H1 (cell line): ENCODE data around the gene KRIT1. TPM values are rescaled to one million over a fixed set of nuclear protein-coding genes. Genes with fewer than 3 reads are reported as not detected.

Source experiments
- CTCF ChIA-PET: fragments of 300-600 bp; sonication (Branson Sonifier 250); formaldehyde crosslinking; loops from one replicate; lab custom pipeline; 2021; ENCODE audit not compliant: partially characterized antibody; lab: Charles Lee
- POLR2A ChIA-PET: fragments of 300-600 bp; sonication (Branson Sonifier 250); formaldehyde crosslinking; loops from one replicate; lab custom pipeline; 2021; ENCODE audit warnings: inconsistent platforms; ENCODE audit not compliant: partially characterized antibody; lab: Charles Lee
- DNase-seq, 2 experiments: peaks; one replicate each; pipeline versions ENCODE4 v3.0.0 to v3.0.0-alpha.2; 2010 to 2022; ENCODE audit warnings: low spot score in 2 of 2, low read depth in 1 of 2, mixed read lengths in 1 of 2
- FAIRE-seq: peaks from 2 replicates; lab custom pipeline; 2011; peaks lifted over from hg19 to GRCh38; lab: Jason Lieb, UNC
- H2AFZ ChIP-seq: 2 replicates; pipeline ENCODE4 v1.8.1; 2012; ENCODE audit warnings: low read length, inconsistent platforms
- H2AK5ac ChIP-seq: 2 replicates; pipeline ENCODE4 v1.6.1; 2013; ENCODE audit warnings: low read depth, low read length
- H2BK120ac ChIP-seq: replicated peaks from 2 replicates; pipeline ENCODE3; 2013; ENCODE audit warnings: low read depth, low read length, inconsistent platforms
- H2BK12ac ChIP-seq: 2 replicates; pipeline ENCODE4 v1.6.1; 2013; ENCODE audit warnings: low read depth, low read length
- H2BK15ac ChIP-seq: 2 replicates; pipeline ENCODE4 v1.6.1; 2013; ENCODE audit warnings: low read length
- H2BK20ac ChIP-seq: 2 replicates; pipeline ENCODE4 v1.6.1; 2013; ENCODE audit warnings: low read length
- H2BK5ac ChIP-seq: 2 replicates; pipeline ENCODE4 v1.6.1; 2013; ENCODE audit warnings: low read depth, low read length
- H3K14ac ChIP-seq: 2 replicates; pipeline ENCODE4 v1.6.1; 2013; ENCODE audit warnings: inconsistent platforms; ENCODE audit not compliant: insufficient read length
- H3K18ac ChIP-seq: 2 replicates; pipeline ENCODE4 v1.6.1; 2013; ENCODE audit warnings: low read length; ENCODE audit errors: extremely low read depth
- H3K23ac ChIP-seq: 2 replicates; pipeline ENCODE4 v1.6.1; 2013; ENCODE audit warnings: inconsistent platforms; ENCODE audit not compliant: insufficient read length
- H3K23me2 ChIP-seq: 2 replicates; pipeline ENCODE4 v1.6.1; 2013; ENCODE audit warnings: low read depth, low read length
- H3K27ac ChIP-seq: 2 replicates; pipeline ENCODE4 v1.6.1; 2011; ENCODE audit warnings: low read depth, low read length, inconsistent platforms
- H3K27me3 ChIP-seq, 4 experiments: replicated peaks in 1 of 4; 1 replicate in 1 of 4; 2 replicates in 3 of 4; pipeline versions ENCODE4 v1.6.1 to v1.8.1; 2011 to 2013; ENCODE audit warnings: low read length in 3 of 4, mild to moderate bottlenecking in 3 of 4, inconsistent platforms in 2 of 4, mixed read lengths in 2 of 4, moderate library complexity in 1 of 4; ENCODE audit not compliant: control insufficient read depth in 3 of 4, insufficient read depth in 3 of 4; ENCODE audit errors: extremely low read depth in 1 of 4
- H3K36me3 ChIP-seq, 4 experiments: 2 replicates each; pipeline versions ENCODE4 v1.6.1 to v1.8.1; 2011 to 2013; ENCODE audit warnings: mild to moderate bottlenecking in 4 of 4, low read length in 3 of 4, moderate library complexity in 2 of 4, control low read depth in 1 of 4, inconsistent platforms in 1 of 4; ENCODE audit not compliant: insufficient read depth in 4 of 4, control insufficient read depth in 2 of 4
- H3K4ac ChIP-seq: replicated peaks from 2 replicates; pipeline ENCODE3; 2013; ENCODE audit warnings: low read length, low read depth, mixed read lengths, inconsistent platforms; ENCODE audit not compliant: insufficient read length
- H3K4me1 ChIP-seq, 4 experiments: replicated peaks in 1 of 4; 1 replicate in 1 of 4; 2 replicates in 3 of 4; pipeline versions ENCODE4 v1.6.1 to v1.8.1; 2011 to 2013; ENCODE audit warnings: low read length in 3 of 4, inconsistent platforms in 2 of 4, mixed read lengths in 1 of 4; ENCODE audit not compliant: insufficient read depth in 4 of 4, control insufficient read depth in 3 of 4
- H3K4me2 ChIP-seq, 2 experiments: 2 replicates each; pipeline versions ENCODE4 v1.6.1 to v1.8.1; 2011 to 2013; ENCODE audit warnings: low read depth in 2 of 2, low read length in 2 of 2, control low read depth in 1 of 2, inconsistent platforms in 1 of 2, mild to moderate bottlenecking in 1 of 2; ENCODE audit not compliant: insufficient read depth in 1 of 2
- H3K4me3 ChIP-seq, 4 experiments: fragments of 200-600, 300-600 bp in 1 of 4; sonication (generic), shearing (Covaris generic), sonication (Bioruptor Twin) in 1 of 4; 2 replicates each; pipeline versions ENCODE4 v1.5.1 to v1.8.1; 2011 to 2016; ENCODE audit warnings: low read length in 4 of 4, low read depth in 3 of 4, control low read depth in 2 of 4, inconsistent platforms in 2 of 4, mild to moderate bottlenecking in 2 of 4, mixed read lengths in 1 of 4, moderate library complexity in 1 of 4; ENCODE audit not compliant: insufficient read depth in 2 of 4; ENCODE audit errors: extremely low read depth in 1 of 4
- H3K56ac ChIP-seq: replicated peaks from 2 replicates; pipeline ENCODE3; 2013; ENCODE audit warnings: low read depth, mild to moderate bottlenecking, mixed read lengths, low read length, inconsistent platforms; ENCODE audit not compliant: insufficient read length
- H3K79me1 ChIP-seq: 2 replicates; pipeline ENCODE4 v1.6.1; 2013; ENCODE audit warnings: low read depth, low read length, control low read depth
- H3K79me2 ChIP-seq, 2 experiments: 2 replicates each; pipeline versions ENCODE4 v1.6.1 to v1.8.1; 2012 to 2013; ENCODE audit warnings: low read length in 2 of 2, mild to moderate bottlenecking in 2 of 2, inconsistent platforms in 1 of 2; ENCODE audit not compliant: insufficient read depth in 2 of 2, control insufficient read depth in 1 of 2
- H3K9ac ChIP-seq, 4 experiments: replicated peaks in 1 of 4; 1 replicate in 1 of 4; 2 replicates in 3 of 4; pipeline versions ENCODE4 v1.6.1 to v1.8.1; 2011 to 2013; ENCODE audit warnings: low read depth in 3 of 4, low read length in 3 of 4, control low read depth in 2 of 4, mild to moderate bottlenecking in 2 of 4, moderate library complexity in 2 of 4, inconsistent platforms in 1 of 4; ENCODE audit errors: extremely low read depth in 1 of 4
- H3K9me3 ChIP-seq, 2 experiments: 2 replicates each; pipeline versions ENCODE4 v1.6.1 to v1.8.1; 2012 to 2013; ENCODE audit warnings: mild to moderate bottlenecking in 2 of 2, moderate library complexity in 2 of 2, control low read depth in 1 of 2, inconsistent platforms in 1 of 2, low read depth in 1 of 2, low read length in 1 of 2, mixed read lengths in 1 of 2; ENCODE audit not compliant: insufficient read depth in 2 of 2
- H4K20me1 ChIP-seq, 2 experiments: replicated peaks in 1 of 2; 2 replicates each; pipeline versions ENCODE3 to v1.8.1; 2011 to 2013; ENCODE audit warnings: inconsistent platforms in 2 of 2, low read length in 2 of 2, mild to moderate bottlenecking in 1 of 2; ENCODE audit not compliant: insufficient read depth in 2 of 2, control insufficient read depth in 1 of 2
- H4K5ac ChIP-seq: 2 replicates; pipeline ENCODE4 v1.6.1; 2013; ENCODE audit warnings: low read length, low read depth, mixed read lengths, inconsistent platforms; ENCODE audit not compliant: insufficient read length
- H4K8ac ChIP-seq: 2 replicates; pipeline ENCODE4 v1.8.0; 2013; ENCODE audit warnings: mild to moderate bottlenecking, moderate library complexity, low read length, inconsistent platforms; ENCODE audit not compliant: insufficient read depth; ENCODE audit errors: extremely low read depth
- H4K91ac ChIP-seq: replicated peaks from 2 replicates; pipeline ENCODE3; 2013; ENCODE audit warnings: low read length, mixed read lengths, inconsistent platforms; ENCODE audit not compliant: insufficient read length
- BCL11A ChIP-seq, 2 experiments: IDR thresholded peaks; one replicate each; pipeline ENCODE4 v1.6.1; 2011; ENCODE audit warnings: low read depth in 2 of 2, low read length in 2 of 2, mild to moderate bottlenecking in 2 of 2
- BRCA1 ChIP-seq: IDR thresholded peaks from 2 replicates; pipeline ENCODE4 v1.6.1; 2012; ENCODE audit warnings: low read depth, low read length, improper control_type of control experiment
- GTF2F1 ChIP-seq: IDR thresholded peaks from 2 replicates; pipeline ENCODE4 v1.6.1; 2012; ENCODE audit warnings: low read depth, low read length, improper control_type of control experiment, borderline replicate concordance
- HDAC2 ChIP-seq, 2 experiments: fragments of 300-600 bp in 1 of 2; sonication (generic) in 1 of 2; IDR thresholded peaks; 2 replicates each; pipeline ENCODE4 v1.6.1; 2011 to 2012; ENCODE audit warnings: low read depth in 2 of 2, low read length in 2 of 2, mild to moderate bottlenecking in 2 of 2, moderate library complexity in 2 of 2, borderline replicate concordance in 1 of 2, inconsistent platforms in 1 of 2
- KDM4A ChIP-seq: IDR thresholded peaks from one replicate; pipeline ENCODE4 v1.7.1; 2012; ENCODE audit warnings: low read depth, mild to moderate bottlenecking, moderate library complexity, low read length, inconsistent platforms; ENCODE audit not compliant: severe bottlenecking
- POU5F1 ChIP-seq: IDR thresholded peaks from 2 replicates; pipeline ENCODE4 v1.6.1; 2011; ENCODE audit warnings: low read depth, mild to moderate bottlenecking, low read length, moderate library complexity
- RAD21 ChIP-seq, 2 experiments: IDR thresholded peaks in 1 of 2; conservative IDR thresholded peaks in 1 of 2; 2 replicates each; pipeline ENCODE4 v1.6.1; 2011; ENCODE audit warnings: low read depth in 2 of 2, low read length in 2 of 2, improper control_type of control experiment in 1 of 2, inconsistent platforms in 1 of 2, mild to moderate bottlenecking in 1 of 2, moderate library complexity in 1 of 2
- RBBP5 ChIP-seq: IDR thresholded peaks from 2 replicates; pipeline ENCODE4 v1.7.1; 2012; ENCODE audit warnings: low read depth, mild to moderate bottlenecking, inconsistent platforms, low read length, moderate library complexity, borderline replicate concordance
- RFX5 ChIP-seq: IDR thresholded peaks from 2 replicates; pipeline ENCODE4 v1.6.1; 2011; ENCODE audit warnings: low read depth, low read length, improper control_type of control experiment, borderline replicate concordance
- SP2 ChIP-seq: IDR thresholded peaks from 2 replicates; pipeline ENCODE4 v1.6.1; 2012; ENCODE audit warnings: mild to moderate bottlenecking, low read length, inconsistent platforms
- TAF1 ChIP-seq: IDR thresholded peaks from 2 replicates; pipeline ENCODE4 v1.6.1; 2011; ENCODE audit warnings: mild to moderate bottlenecking, low read depth, low read length
- WGBS, 2 experiments: shearing (Covaris generic) in 1 of 2; methylation state at CpG; one replicate each; pipeline versions ENCODE4 v1.1.6 to v1.1.7; 2013 to 2015; ENCODE audit warnings: low lambda C conversion rate in 2 of 2, mixed read lengths in 2 of 2, inconsistent platforms in 1 of 2, low coverage in 1 of 2, missing lambda C conversion rate in 1 of 2; ENCODE audit not compliant: insufficient replicate concordance in 2 of 2, insufficient coverage in 1 of 2, insufficient read length in 1 of 2; ENCODE audit errors: extremely low coverage in 1 of 2, missing lambda C conversion rate in 1 of 2; 5-methylcytosine and 5-hydroxymethylcytosine counted together
- polyA plus RNA-seq, 7 experiments: library from polyadenylated mRNA; depleted of rRNA in 3 of 7; stranded (reverse) in 5 of 7; unstranded in 2 of 7; fragments of >200 nt in 5 of 7; fragments of 200-250 nt in 2 of 7; gene quantifications; 1 replicate in 5 of 7; 2 replicates in 1 of 7; 4 replicates in 1 of 7; pipeline versions ENCODE4 v1.2.1 to v1.2.3, GENCODE V29; 2011 to 2013; ENCODE audit warnings: missing spikeins in 2 of 7, mixed read lengths in 2 of 7
- total RNA-seq: library from RNA; stranded (reverse); fragmentation: NEBNext Ultra II Directional; extraction: Animal tissue kit (Norgen Biotek cat#: 25700); gene quantifications from 2 replicates; pipeline ENCODE4 v1.2.1, GENCODE V29; 2021

KRIT1 gene
- total and polyA plus RNA-seq, 2 of the 8 experiments (the other 6 are each of a cell fraction or from before 2014, with no cell fraction given), result 14.3 to 28.8 TPM

DNA sequence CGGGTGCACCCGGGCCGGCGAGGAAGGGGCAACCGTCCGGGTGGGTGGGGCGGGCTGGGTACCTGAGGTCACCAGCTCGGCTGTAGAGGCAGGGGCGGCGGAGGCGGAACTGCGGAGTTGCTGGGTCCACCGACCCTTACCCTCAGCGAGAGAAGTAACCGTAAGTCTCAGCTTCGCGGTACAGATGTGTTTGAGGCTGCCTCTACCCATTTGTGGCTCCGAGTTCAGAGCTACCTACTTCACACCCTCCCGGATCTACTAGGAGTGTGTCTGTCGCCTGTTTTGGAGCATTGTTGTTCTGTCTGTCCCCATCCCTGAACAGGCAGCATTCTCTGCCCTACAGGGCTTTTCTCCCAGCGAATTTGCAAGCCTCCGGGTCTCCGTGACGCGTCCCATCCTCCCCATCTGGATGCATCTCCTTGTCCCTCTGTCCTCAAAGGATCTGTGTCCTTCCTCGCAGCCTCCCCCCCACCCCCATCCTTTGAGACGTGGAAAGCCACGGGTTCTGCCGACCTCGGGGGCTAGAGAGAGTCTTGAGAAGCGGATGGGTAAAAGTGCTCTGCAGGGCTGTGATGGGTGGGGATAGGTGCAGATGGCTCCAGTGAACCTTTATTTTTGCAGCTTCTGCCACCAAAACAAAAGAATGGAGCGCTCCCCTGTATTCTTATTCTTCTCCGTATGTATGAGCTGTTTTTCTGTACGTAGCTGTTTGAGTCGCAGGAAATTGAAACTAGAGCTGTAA, 817 bp upstream of the KRIT1 start:
- CTCF ChIA-PET, result interaction anchor here (0.6 to 2.0 kb wide), 17 partner anchors 9 to 367 kb away, joined by 3 to 9 read pairs (median 4); partner anchors contain the start of genes GATAD1 and LRRD1
- FAIRE-seq, result no peak
- no peak for TF ChIP-seq POU5F1
- TF ChIP-seq RBBP5, result 0 out of 2 replicates have a peak, but pooled peaks have one; percentile 10
- TF ChIP-seq RFX5, result no peak
- TF ChIP-seq RAD21 (IDR thresholded peaks at IDR 0.05 in 1 of 2, conservative IDR thresholded peaks at IDR 0.05 in 1 of 2; ENCODE audit: low read depth in 2 of 2, low read length in 2 of 2), result no peak
- TF ChIP-seq GTF2F1, result no peak
- no peak for TF ChIP-seq TAF1
- TF ChIP-seq BRCA1, result no peak
- no peak for TF ChIP-seq SP2
- TF ChIP-seq HDAC2 (IDR thresholded peaks at IDR 0.05; ENCODE audit: borderline replicate concordance in 1 of 2, low read depth in 2 of 2, low read length in 2 of 2), result no peak
- peak; percentile 80 for TF ChIP-seq KDM4A
- no peak for TF ChIP-seq BCL11A (IDR thresholded peaks at IDR 0.05; ENCODE audit: low read depth in 2 of 2, low read length in 2 of 2)

More for the DNA sequence above, 817 bp upstream of the KRIT1 start:
- Histone ChIP-seq H2AK5ac (no peak overlapping the region), H4K8ac (peak overlapping the region; percentile 98; the same call in 1 of the 2 replicates), H4K5ac (peak overlapping the region; percentile 41), H3K4ac (no peak overlapping the region), H3K79me1 (peaks cover 2% of the 10 kb centered on the region; the same call in 1 of the 2 replicates), H3K23ac (no peak overlapping the region), H3K27me3 (no peaks in the 10 kb centered on the region), H3K9me3 (no peaks in the 10 kb centered on the region), H2BK20ac (no peak overlapping the region), H3K9ac (peak overlapping the region; percentile 81 to 88 (median 84)), H3K27ac (peak overlapping the region; percentile 89), H2BK120ac (no peak overlapping the region), H2BK15ac (no peak overlapping the region), H2BK5ac (peak overlapping the region; percentile 87), H4K20me1 (peaks cover 0 to 7% of the 10 kb centered on the region in 2 experiments), H3K18ac (peak overlapping the region; percentile 41), H3K4me3 (peak overlapping the region; percentile 87 to 97 (median 93)), H3K79me2 (peaks cover 4 to 68% of the 10 kb centered on the region in 2 experiments; a peak in 3 of 4 replicates), H2BK12ac (peak overlapping the region; percentile 91; the same call in 1 of the 2 replicates), H3K56ac (peak overlapping the region; percentile 40), H3K14ac (no peak overlapping the region), H3K4me1 (peaks cover 0 to 5% (median 1%) of the 10 kb centered on the region in 4 experiments; a peak in 5 of 7 replicates), H3K4me2 (peak overlapping the region; percentile 74 to 84), H3K23me2 (peaks cover 11% of the 10 kb centered on the region; the same call in 1 of the 2 replicates), H2AFZ (peak overlapping the region; percentile 86), H3K36me3 (peaks cover 0 to 5% (median 0%) of the 10 kb centered on the region in 4 experiments; a peak in 1 of 8 replicates), H4K91ac (peak overlapping the region; percentile 17)
- WGBS, 2 experiments, result 1% methylated on average over 25 of the region's 35 CpGs; no CpG with 5 or more reads in 1 of the 2 experiments
- DNase-seq, result no peak
- POLR2A ChIA-PET, result interaction anchor here (0.6 to 2.3 kb wide), 19 partner anchors 9 to 200 kb away, joined by 3 to 12 read pairs (median 4); partner anchors contain the start of genes CYP51A1 and GATAD1
